ENCODE measurements around the gene PPP1R15A. TPM values are rescaled to one million over a fixed set of nuclear protein-coding genes. Genes with fewer than 3 reads are reported as not detected.

The PPP1R15A gene
- total RNA-seq, 4 donors from 2014 or later = 28.6 to 53.0 (median 30.9) TPM

DNA sequence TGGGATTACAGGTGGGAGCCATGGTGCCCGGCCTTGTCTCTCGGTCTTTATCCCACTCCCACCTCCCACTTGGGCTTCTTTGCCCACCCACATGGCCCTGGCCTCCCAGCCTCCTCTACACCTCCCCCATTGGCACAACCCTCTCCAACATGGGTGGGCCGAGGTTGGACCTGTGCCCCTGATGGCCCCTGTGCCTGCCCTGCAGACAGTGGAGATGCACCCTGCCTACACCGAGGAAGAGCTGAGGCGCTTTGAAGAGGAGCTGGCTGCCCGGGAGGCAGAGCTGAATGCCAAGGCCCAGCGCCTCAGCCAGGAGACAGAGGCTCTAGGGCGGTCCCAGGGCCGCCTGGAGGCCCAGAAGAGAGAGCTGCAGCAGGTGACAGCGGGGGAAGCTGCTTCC, 48.7 kb downstream of the PPP1R15A start:
- intact Hi-C loops (cut with DNase I; ENCODE audit: low total_unique reads) = no loop called here
- H3K27me3 ChIP-seq = no peaks in the 10 kb centered on the region
- no peaks in the 10 kb centered on the region for H3K36me3 ChIP-seq
- no peaks in the 10 kb centered on the region for H3K9me3 ChIP-seq
- H3K27ac ChIP-seq = no peak overlapping the region
- H3K4me3 ChIP-seq = no peak overlapping the region
- no peak for DNase-seq
- TF ChIP-seq, protein P1, sequence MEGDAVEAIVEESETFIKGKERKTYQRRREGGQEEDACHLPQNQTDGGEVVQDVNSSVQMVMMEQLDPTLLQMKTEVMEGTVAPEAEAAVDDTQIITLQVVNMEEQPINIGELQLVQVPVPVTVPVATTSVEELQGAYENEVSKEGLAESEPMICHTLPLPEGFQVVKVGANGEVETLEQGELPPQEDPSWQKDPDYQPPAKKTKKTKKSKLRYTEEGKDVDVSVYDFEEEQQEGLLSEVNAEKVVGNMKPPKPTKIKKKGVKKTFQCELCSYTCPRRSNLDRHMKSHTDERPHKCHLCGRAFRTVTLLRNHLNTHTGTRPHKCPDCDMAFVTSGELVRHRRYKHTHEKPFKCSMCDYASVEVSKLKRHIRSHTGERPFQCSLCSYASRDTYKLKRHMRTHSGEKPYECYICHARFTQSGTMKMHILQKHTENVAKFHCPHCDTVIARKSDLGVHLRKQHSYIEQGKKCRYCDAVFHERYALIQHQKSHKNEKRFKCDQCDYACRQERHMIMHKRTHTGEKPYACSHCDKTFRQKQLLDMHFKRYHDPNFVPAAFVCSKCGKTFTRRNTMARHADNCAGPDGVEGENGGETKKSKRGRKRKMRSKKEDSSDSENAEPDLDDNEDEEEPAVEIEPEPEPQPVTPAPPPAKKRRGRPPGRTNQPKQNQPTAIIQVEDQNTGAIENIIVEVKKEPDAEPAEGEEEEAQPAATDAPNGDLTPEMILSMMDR (IDR thresholded peaks at IDR 0.05) = no peak
- no peak for TF ChIP-seq POLR2A (IDR thresholded peaks at IDR 0.05)
- H3K4me1 ChIP-seq = no peaks in the 10 kb centered on the region

DNA sequence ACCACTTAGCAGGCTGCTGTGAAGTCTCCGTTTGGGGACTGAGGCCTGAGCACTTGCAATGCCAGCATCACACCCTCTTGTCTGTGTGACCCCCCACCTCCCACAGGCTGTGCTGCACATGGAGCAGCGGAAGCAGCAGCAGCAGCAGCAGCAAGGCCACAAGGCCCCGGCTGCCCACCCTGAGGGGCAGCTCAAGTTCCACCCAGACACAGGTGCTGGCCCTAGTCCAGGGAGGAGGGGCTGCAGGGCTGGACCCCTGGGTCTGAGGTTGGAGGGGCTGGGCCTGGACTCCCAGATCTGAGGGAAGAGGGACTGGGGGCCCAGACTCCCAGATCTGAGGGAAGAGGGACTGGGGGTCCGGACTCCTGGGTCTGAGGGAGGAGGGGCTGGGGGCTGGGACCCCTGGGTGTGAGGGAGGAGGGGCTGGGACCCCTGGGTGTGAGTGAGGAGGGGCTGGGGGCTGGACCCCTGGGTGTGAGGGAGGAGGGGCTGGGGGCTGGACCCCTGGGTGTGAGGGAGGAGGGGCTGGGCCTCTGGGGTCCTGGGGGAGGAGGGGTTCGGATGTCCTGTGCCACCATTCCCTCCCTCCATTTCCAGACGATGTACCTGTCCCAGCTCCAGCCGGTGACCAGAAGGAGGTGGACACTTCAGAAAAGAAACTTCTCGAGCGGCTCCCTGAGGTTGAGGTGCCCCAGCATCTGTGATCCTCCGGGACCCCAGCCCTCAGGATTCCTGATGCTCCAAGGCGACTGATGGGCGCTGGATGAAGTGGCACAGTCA, 49.7 kb downstream of the PPP1R15A start:
- no peaks in the 10 kb centered on the region for H3K36me3 ChIP-seq
- TF ChIP-seq, protein P1 (IDR thresholded peaks at IDR 0.05) = no peak
- TF ChIP-seq POLR2A (IDR thresholded peaks at IDR 0.05) = no peak
- H3K27me3 ChIP-seq = no peaks in the 10 kb centered on the region
- intact Hi-C loops (cut with DNase I; ENCODE audit: low total_unique reads) = no loop called here
- no peaks in the 10 kb centered on the region for H3K4me1 ChIP-seq
- DNase-seq = no peak
- no peak overlapping the region for H3K27ac ChIP-seq
- H3K4me3 ChIP-seq = no peak overlapping the region
- H3K9me3 ChIP-seq = no peaks in the 10 kb centered on the region

DNA sequence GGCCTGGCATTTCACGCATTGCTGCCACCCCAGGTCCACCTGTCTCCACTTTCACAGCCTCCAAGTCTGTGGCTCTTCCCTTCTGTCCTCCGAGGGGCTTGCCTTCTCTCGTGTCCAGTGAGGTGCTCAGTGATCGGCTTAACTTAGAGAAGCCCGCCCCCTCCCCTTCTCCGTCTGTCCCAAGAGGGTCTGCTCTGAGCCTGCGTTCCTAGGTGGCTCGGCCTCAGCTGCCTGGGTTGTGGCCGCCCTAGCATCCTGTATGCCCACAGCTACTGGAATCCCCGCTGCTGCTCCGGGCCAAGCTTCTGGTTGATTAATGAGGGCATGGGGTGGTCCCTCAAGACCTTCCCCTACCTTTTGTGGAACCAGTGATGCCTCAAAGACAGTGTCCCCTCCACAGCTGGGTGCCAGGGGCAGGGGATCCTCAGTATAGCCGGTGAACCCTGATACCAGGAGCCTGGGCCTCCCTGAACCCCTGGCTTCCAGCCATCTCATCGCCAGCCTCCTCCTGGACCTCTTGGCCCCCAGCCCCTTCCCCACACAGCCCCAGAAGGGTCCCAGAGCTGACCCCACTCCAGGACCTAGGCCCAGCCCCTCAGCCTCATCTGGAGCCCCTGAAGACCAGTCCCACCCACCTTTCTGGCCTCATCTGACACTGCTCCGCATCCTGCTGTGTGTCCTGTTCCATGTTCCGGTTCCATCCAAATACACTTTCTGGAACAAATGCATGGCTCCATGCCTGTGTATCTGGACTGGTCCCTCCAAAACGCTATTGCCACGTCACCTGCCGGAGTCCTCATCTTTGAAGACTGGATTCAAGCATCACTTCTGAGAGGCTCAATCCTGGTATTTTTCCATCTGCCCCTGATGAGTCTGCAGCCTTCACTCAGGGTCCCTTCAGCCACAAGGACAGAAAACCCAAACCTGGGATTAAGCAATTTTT, 50.6 kb downstream of the PPP1R15A start:
- H3K36me3 ChIP-seq = no peaks in the 10 kb centered on the region
- H3K9me3 ChIP-seq = no peaks in the 10 kb centered on the region
- no peak overlapping the region for H3K4me3 ChIP-seq
- TF ChIP-seq POLR2A (IDR thresholded peaks at IDR 0.05) = no peak
- TF ChIP-seq, protein P1 (IDR thresholded peaks at IDR 0.05) = no peak
- H3K27ac ChIP-seq = no peak overlapping the region
- no peak for DNase-seq
- H3K27me3 ChIP-seq = no peaks in the 10 kb centered on the region
- intact Hi-C loops (cut with DNase I; ENCODE audit: low total_unique reads) = no loop called here
- H3K4me1 ChIP-seq = no peaks in the 10 kb centered on the region

DNA sequence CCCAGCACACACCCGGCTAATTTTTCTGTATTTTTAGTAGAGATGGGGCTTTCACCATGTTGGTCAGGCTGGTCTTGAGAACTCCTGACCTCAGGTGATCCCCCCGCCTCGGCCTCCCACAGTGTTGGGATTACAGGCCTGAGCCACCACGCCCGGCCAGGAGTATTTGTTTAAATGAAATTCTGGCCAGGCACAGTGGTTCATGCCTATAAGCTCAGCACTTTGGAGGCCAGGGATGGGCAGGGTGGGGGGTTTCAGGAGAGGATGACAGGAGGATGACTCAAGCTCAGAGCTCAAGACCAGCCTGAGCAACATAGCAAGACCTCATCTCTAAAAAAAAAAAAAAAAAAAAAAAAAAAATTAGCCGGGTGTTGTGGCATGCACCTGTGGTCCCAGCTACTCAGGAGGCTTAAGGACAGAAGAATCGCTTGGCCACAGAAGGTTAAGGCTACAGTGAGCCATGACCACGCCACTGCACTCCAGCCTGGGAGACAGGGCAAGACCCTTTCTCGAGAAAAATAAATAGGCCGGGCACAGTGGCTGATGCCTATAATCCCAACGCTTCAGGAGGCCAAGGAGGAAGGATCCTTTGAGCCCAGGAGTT, 53.1 kb downstream of the PPP1R15A start:
- no peak overlapping the region for H3K27ac ChIP-seq
- H3K9me3 ChIP-seq = no peaks in the 10 kb centered on the region
- intact Hi-C loops (cut with DNase I; ENCODE audit: low total_unique reads) = no loop called here
- no peaks in the 10 kb centered on the region for H3K36me3 ChIP-seq
- no peak for TF ChIP-seq POLR2A (IDR thresholded peaks at IDR 0.05)
- TF ChIP-seq, protein P1 (IDR thresholded peaks at IDR 0.05) = no peak
- no peak for DNase-seq
- no peaks in the 10 kb centered on the region for H3K27me3 ChIP-seq
- H3K4me3 ChIP-seq = no peak overlapping the region
- H3K4me1 ChIP-seq = no peaks in the 10 kb centered on the region

Other genes with a start within 250 kb of the PPP1R15A start
- 10 to 100 TPM in 2 of 4 donors, 1 to 10 TPM in 1, not detected in 1; 3.1 to 29.8 (median 11.3) TPM for gene DBP, start 235.0 kb upstream of the PPP1R15A start, total RNA-seq
- gene CA11, start 226.2 kb upstream of the PPP1R15A start, total RNA-seq = 10 to 100 TPM in 2 of 4 donors, under 1 TPM in 2; 0.51 to 55.1 (median 8.1) TPM
- 1 to 10 TPM in 2 of 4 donors, not detected in 2; 1.1 to 4.1 TPM for gene NTN5, start 199.4 kb upstream of the PPP1R15A start, total RNA-seq
- 1 to 10 TPM in 1 of 4 donors, not detected in 3; 1.0 TPM for gene FUT2, start 176.4 kb upstream of the PPP1R15A start, total RNA-seq
- gene MAMSTR, start 152.7 kb upstream of the PPP1R15A start, total RNA-seq = 10 to 100 TPM in 1 of 4 donors, 1 to 10 TPM in 1, under 1 TPM in 1, not detected in 1; 0.26 to 24.2 (median 3.0) TPM
- 100 to 1,000 TPM in 1 of 4 donors, 10 to 100 TPM in 2, 1 to 10 TPM in 1; 5.9 to 105 (median 31.9) TPM for gene RASIP1, start 131.8 kb upstream of the PPP1R15A start, total RNA-seq
- 1 to 10 TPM in 1 of 4 donors, under 1 TPM in 1, not detected in 2; under 0.01 to 2.3 TPM for gene IZUMO1, start 125.5 kb upstream of the PPP1R15A start, total RNA-seq
- 10 to 100 TPM in 1 of 4 donors, 1 to 10 TPM in 3; 1.5 to 17.7 (median 4.4) TPM for gene FUT1, start 119.8 kb upstream of the PPP1R15A start, total RNA-seq
- not detected for gene FGF21, start 116.9 kb upstream of the PPP1R15A start, total RNA-seq
- gene BCAT2, start 61.4 kb upstream of the PPP1R15A start, total RNA-seq = 10 to 100 TPM in 3 of 4 donors, 1 to 10 TPM in 1; 9.2 to 54.3 (median 24.6) TPM
- gene HSD17B14, start 35.9 kb upstream of the PPP1R15A start, total RNA-seq = 10 to 100 TPM in 1 of 4 donors, 1 to 10 TPM in 3; 5.6 to 31.9 (median 8.7) TPM
- 10 to 100 TPM in 2 of 4 donors, 1 to 10 TPM in 2; 1.3 to 60.4 (median 10.4) TPM for gene PLEKHA4, start 3.8 kb upstream of the PPP1R15A start, total RNA-seq
- under 1 TPM in 2 of 4 donors, not detected in 2; 0.14 to 0.70 TPM for gene TULP2, start 26.3 kb downstream of the PPP1R15A start, total RNA-seq
- 100 to 1,000 TPM in 3 of 4 donors, 10 to 100 TPM in 1; 98.5 to 211 (median 173) TPM for gene NUCB1, start 27.9 kb downstream of the PPP1R15A start, total RNA-seq
- under 1 TPM in 2 of 4 donors, not detected in 2; 0.41 to 0.95 TPM for gene DHDH, start 61.3 kb downstream of the PPP1R15A start, total RNA-seq
- gene BAX, start 82.5 kb downstream of the PPP1R15A start, total RNA-seq = 10 to 100 TPM; 16.5 to 84.5 (median 39.5) TPM
- 1,000 to 10,000 TPM in 3 of 4 donors, 100 to 1,000 TPM in 1; 472 to 2,968 (median 1,570) TPM for gene FTL, start 92.9 kb downstream of the PPP1R15A start, total RNA-seq
- gene GYS1, start 120.9 kb downstream of the PPP1R15A start, total RNA-seq = 10 to 100 TPM in 3 of 4 donors, 1 to 10 TPM in 1; 4.9 to 39.8 (median 16.6) TPM
- 100 to 1,000 TPM in 1 of 4 donors, 10 to 100 TPM in 3; 51.9 to 109 (median 77.7) TPM for gene RUVBL2, start 121.5 kb downstream of the PPP1R15A start, total RNA-seq
- gene LHB, start 144.7 kb downstream of the PPP1R15A start, total RNA-seq = not detected
- gene CGB3, start 151.9 kb downstream of the PPP1R15A start, total RNA-seq = not detected
- gene CGB2, start 159.5 kb downstream of the PPP1R15A start, total RNA-seq = not detected
- gene CGB1, start 164.5 kb downstream of the PPP1R15A start, total RNA-seq = not detected
- gene CGB5, start 171.4 kb downstream of the PPP1R15A start, total RNA-seq = not detected
- not detected for gene CGB8, start 176.7 kb downstream of the PPP1R15A start, total RNA-seq
- gene CGB7, start 185.3 kb downstream of the PPP1R15A start, total RNA-seq = not detected
- 1 to 10 TPM in 1 of 4 donors, under 1 TPM in 1, not detected in 2; 0.64 to 2.2 TPM for gene NTF4, start 192.4 kb downstream of the PPP1R15A start, total RNA-seq
- gene KCNA7, start 200.3 kb downstream of the PPP1R15A start, total RNA-seq = not detected
- gene SNRNP70, start 213.0 kb downstream of the PPP1R15A start, total RNA-seq = 100 to 1,000 TPM; 196 to 462 (median 289) TPM
- 10 to 100 TPM in 1 of 4 donors, 1 to 10 TPM in 2, not detected in 1; 5.1 to 15.2 (median 5.7) TPM for gene LIN7B, start 241.9 kb downstream of the PPP1R15A start, total RNA-seq
- not detected for gene C19orf73, start 246.7 kb downstream of the PPP1R15A start, total RNA-seq
- 1 to 10 TPM in 2 of 4 donors, under 1 TPM in 1, not detected in 1; 0.51 to 8.3 (median 7.4) TPM for gene PPFIA3, start 247.1 kb downstream of the PPP1R15A start, total RNA-seq